Neural cell (in vitro differentiated cells): Measurements from ENCODE around the gene SPECC1. TPM values are rescaled to one million over a fixed set of nuclear protein-coding genes. Genes with fewer than 3 reads are reported as not detected.
A peak's percentile ranks its signal among the peaks of the same experiment; 100 is the strongest.

Source experiments
- H2AFZ ChIP-seq: fragments of 200-600, 300-800 bp; sonication (generic), shearing (Covaris generic); 2 replicates; pipeline ENCODE4 v1.6.0; 2014; ENCODE audit warnings: low read depth, mild to moderate bottlenecking, antibody characterized with exemption, low read length, moderate library complexity
- H3F3A ChIP-seq: fragments of 200-600 bp; shearing (Covaris generic); 2 replicates; pipeline ENCODE4 v1.6.1; 2016; ENCODE audit warnings: mild to moderate bottlenecking, moderate library complexity, mixed read lengths, antibody characterized with exemption, low read length; ENCODE audit not compliant: insufficient read depth, poor library complexity, severe bottlenecking
- H3K27ac ChIP-seq: fragments of 200-600, 300-800 bp; sonication (generic), shearing (Covaris generic); 2 replicates; pipeline ENCODE4 v1.5.1; 2014; ENCODE audit warnings: mild to moderate bottlenecking, low read length, moderate library complexity
- H3K27me3 ChIP-seq: fragments of 300-800, 200-600 bp; sonication (generic), shearing (Covaris generic); 2 replicates; pipeline ENCODE4 v1.6.0; 2014; ENCODE audit warnings: mild to moderate bottlenecking, low read depth, low read length, moderate library complexity; ENCODE audit not compliant: insufficient read depth
- H3K36me3 ChIP-seq: fragments of 300-800, 200-600 bp; sonication (generic), shearing (Covaris generic); 2 replicates; pipeline ENCODE4 v1.5.1; 2014; ENCODE audit warnings: mild to moderate bottlenecking, antibody characterized with exemption, low read length, moderate library complexity; ENCODE audit not compliant: insufficient read depth
- H3K4me2 ChIP-seq: fragments of 300-800, 200-600 bp; sonication (generic), shearing (Covaris generic); 2 replicates; pipeline ENCODE4 v1.6.0; 2014; ENCODE audit warnings: mild to moderate bottlenecking, low read length
- H3K4me3 ChIP-seq: fragments of 300-800, 200-600 bp; sonication (generic), shearing (Covaris generic); 2 replicates; pipeline ENCODE4 v1.5.1; 2014; ENCODE audit warnings: mild to moderate bottlenecking, low read length, moderate library complexity
- H3K79me2 ChIP-seq: fragments of 200-600 bp; shearing (Covaris generic); replicated peaks from 2 replicates; pipeline ENCODE4 v1.6.0; 2014; ENCODE audit warnings: mild to moderate bottlenecking, low read length, moderate library complexity; ENCODE audit not compliant: insufficient read depth
- H3K9ac ChIP-seq: fragments of 300-800, 200-600 bp; sonication (generic), shearing (Covaris generic); 2 replicates; pipeline ENCODE4 v1.6.1; 2016; ENCODE audit warnings: mild to moderate bottlenecking, low read length, mixed read lengths
- H3K9me2 ChIP-seq: fragments of 200-600 bp; shearing (Covaris generic); 2 replicates; pipeline ENCODE4 v1.6.1; 2016; ENCODE audit warnings: mild to moderate bottlenecking, low read length, mixed read lengths; ENCODE audit not compliant: insufficient read depth
- H3K9me3 ChIP-seq: fragments of 200-600, 300-800 bp; sonication (generic), shearing (Covaris generic); 2 replicates; pipeline ENCODE4 v1.6.1; 2016; ENCODE audit warnings: mild to moderate bottlenecking, mixed run types, low read length, moderate library complexity, mixed read lengths
- H4K20me1 ChIP-seq: fragments of 200-600 bp; shearing (Covaris generic); 2 replicates; pipeline ENCODE4 v1.6.1; 2016; ENCODE audit warnings: mild to moderate bottlenecking, mixed run types; ENCODE audit not compliant: insufficient read depth
- CTCF ChIP-seq: fragments of 450-650 bp; IDR thresholded peaks from 2 replicates; pipeline ENCODE4 v1.5.1; 2014; ENCODE audit warnings: antibody characterized with exemption, mild to moderate bottlenecking, moderate library complexity; ENCODE audit not compliant: poor library complexity, severe bottlenecking
- EP300 ChIP-seq: fragments of 450-650 bp; conservative IDR thresholded peaks from 2 replicates; pipeline ENCODE4 v1.6.1; 2014; ENCODE audit warnings: antibody characterized with exemption, mild to moderate bottlenecking, moderate library complexity; ENCODE audit not compliant: poor library complexity, severe bottlenecking
- MXI1 ChIP-seq: fragments of 450-650 bp; conservative IDR thresholded peaks from 2 replicates; pipeline ENCODE4 v1.6.1; 2014; ENCODE audit warnings: antibody characterized with exemption, mild to moderate bottlenecking; ENCODE audit not compliant: poor library complexity, severe bottlenecking
- POLR2AphosphoS5 ChIP-seq: IDR thresholded peaks from 2 replicates; pipeline ENCODE4 v1.6.1; 2012
- RAD21 ChIP-seq: fragments of 450-650 bp; conservative IDR thresholded peaks from 2 replicates; pipeline ENCODE4 v1.6.1; 2014; ENCODE audit warnings: antibody characterized with exemption, mild to moderate bottlenecking, moderate library complexity
- REST ChIP-seq: IDR thresholded peaks from 2 replicates; pipeline ENCODE4 v1.6.1; 2012; ENCODE audit warnings: borderline replicate concordance
- SMC3 ChIP-seq: fragments of 450-650 bp; conservative IDR thresholded peaks from 2 replicates; pipeline ENCODE4 v1.6.1; 2014; ENCODE audit warnings: antibody characterized with exemption, mild to moderate bottlenecking, moderate library complexity; ENCODE audit not compliant: poor library complexity
- TAF1 ChIP-seq: IDR thresholded peaks from 2 replicates; pipeline ENCODE4 v1.6.1; 2012; ENCODE audit warnings: low read depth
- polyA plus RNA-seq: library from polyadenylated mRNA; depleted of rRNA; stranded (reverse); fragments of >200 nt; gene quantifications from 2 replicates; pipeline ENCODE4 v1.2.3, GENCODE V29; 2014

Gene SPECC1
- polyA plus RNA-seq, 1 donor from 2014 or later = 8.6 TPM

- Histone ChIP-seq H3K9ac (no peak overlapping the region), H2AFZ (no peak overlapping the region), H3F3A (no peaks in the 10 kb centered on the region), H3K27ac (no peak overlapping the region), H3K9me2 (no peaks in the 10 kb centered on the region), H3K4me3 (no peak overlapping the region), H3K79me2 (no peaks in the 10 kb centered on the region), H3K36me3 (no peaks in the 10 kb centered on the region), H3K9me3 (no peaks in the 10 kb centered on the region), H3K27me3 (no peaks in the 10 kb centered on the region), H4K20me1 (no peaks in the 10 kb centered on the region), H3K4me2 (no peak overlapping the region)
- TF ChIP-seq MXI1 (no peak), POLR2AphosphoS5 (no peak)
These were observed 74.1 kb downstream of the SPECC1 start for GRCh38 chr17:20083156-20083859.

- no peaks in the 10 kb centered on the region for H3K36me3 ChIP-seq
- H3K79me2 ChIP-seq = no peaks in the 10 kb centered on the region
- H3K9me2 ChIP-seq = no peaks in the 10 kb centered on the region
- no peak overlapping the region for H3K27ac ChIP-seq
- no peaks in the 10 kb centered on the region for H4K20me1 ChIP-seq
- no peak overlapping the region for H2AFZ ChIP-seq
- no peaks in the 10 kb centered on the region for H3F3A ChIP-seq
- no peaks in the 10 kb centered on the region for H3K27me3 ChIP-seq
- no peak overlapping the region for H3K4me3 ChIP-seq
- H3K9ac ChIP-seq = no peak overlapping the region
- no peaks in the 10 kb centered on the region for H3K9me3 ChIP-seq
- TF ChIP-seq SMC3 (no peak), TAF1 (no peak), EP300 (no peak)
- H3K4me2 ChIP-seq = no peak overlapping the region
These were observed 75.6 kb downstream of the SPECC1 start for GRCh38 chr17:20084621-20085282.

- H3K4me2 ChIP-seq = no peak overlapping the region
- H3K9me2 ChIP-seq = no peaks in the 10 kb centered on the region
- no peak overlapping the region for H3K4me3 ChIP-seq
- H3K79me2 ChIP-seq = no peaks in the 10 kb centered on the region
- no peaks in the 10 kb centered on the region for H3K9me3 ChIP-seq
- no peak overlapping the region for H3K27ac ChIP-seq
- no peak overlapping the region for H2AFZ ChIP-seq
- TF ChIP-seq RAD21 (no peak), REST (no peak), CTCF (peak; percentile 32), EP300 (no peak), POLR2AphosphoS5 (no peak), MXI1 (no peak)
- no peaks in the 10 kb centered on the region for H3K27me3 ChIP-seq
- H4K20me1 ChIP-seq = no peaks in the 10 kb centered on the region
- H3F3A ChIP-seq = no peaks in the 10 kb centered on the region
- no peaks in the 10 kb centered on the region for H3K36me3 ChIP-seq
- no peak overlapping the region for H3K9ac ChIP-seq
These were observed 76.2 kb downstream of the SPECC1 start for GRCh38 chr17:20085283-20085845.
